NCI-H524 (cell line): ENCODE results near the gene SEMA5A.

Experiments
- DNase-seq, 2 experiments: peaks; one replicate each; lab custom pipeline; 2025; lab: John Stamatoyannopoulos, UW

The SEMA5A gene

GRCh38 chr5:9331372-9331771 lies 214.5 kb downstream of the SEMA5A start:
- no peak for DNase-seq

DNA sequence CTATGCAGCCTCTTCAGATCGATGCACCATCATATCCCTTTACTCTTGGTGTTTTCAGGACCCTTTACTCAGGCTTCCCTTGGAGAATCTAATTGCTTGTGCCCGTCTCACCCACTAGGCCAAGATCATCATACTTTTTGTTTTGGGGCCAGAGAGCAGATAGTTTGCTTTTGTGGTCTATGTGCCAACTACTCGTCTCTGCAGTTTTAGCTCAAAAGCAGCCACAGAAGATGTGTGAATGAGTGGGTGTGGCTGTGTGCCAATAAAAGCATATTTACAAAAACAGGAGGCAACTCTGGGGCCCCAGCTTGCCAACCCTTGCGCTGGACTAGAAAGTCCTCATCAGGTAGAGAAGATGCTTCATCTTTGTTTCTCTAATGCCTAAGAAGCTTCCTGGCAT lies 216.8 kb downstream of the SEMA5A start:
- no peak for DNase-seq

DNA sequence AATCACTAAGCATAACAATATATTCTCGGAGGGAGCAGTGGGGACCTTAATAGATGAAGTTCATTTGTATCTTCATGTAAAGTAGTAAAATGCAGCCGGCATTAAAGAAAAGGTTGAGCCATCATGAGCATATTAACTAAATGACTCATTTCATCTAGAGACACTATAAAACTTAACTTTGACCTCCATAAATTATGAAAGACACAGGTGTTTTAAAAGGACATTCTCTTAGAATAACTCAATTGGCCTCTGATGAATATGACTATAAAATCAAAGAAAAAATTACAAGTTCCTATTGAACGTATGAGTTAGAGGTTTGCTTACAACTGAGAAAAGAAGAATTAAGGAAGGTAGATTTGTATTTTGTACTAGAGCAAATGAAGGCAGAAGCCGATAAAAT lies 220.3 kb downstream of the SEMA5A start:
- DNase-seq, result no peak

DNA sequence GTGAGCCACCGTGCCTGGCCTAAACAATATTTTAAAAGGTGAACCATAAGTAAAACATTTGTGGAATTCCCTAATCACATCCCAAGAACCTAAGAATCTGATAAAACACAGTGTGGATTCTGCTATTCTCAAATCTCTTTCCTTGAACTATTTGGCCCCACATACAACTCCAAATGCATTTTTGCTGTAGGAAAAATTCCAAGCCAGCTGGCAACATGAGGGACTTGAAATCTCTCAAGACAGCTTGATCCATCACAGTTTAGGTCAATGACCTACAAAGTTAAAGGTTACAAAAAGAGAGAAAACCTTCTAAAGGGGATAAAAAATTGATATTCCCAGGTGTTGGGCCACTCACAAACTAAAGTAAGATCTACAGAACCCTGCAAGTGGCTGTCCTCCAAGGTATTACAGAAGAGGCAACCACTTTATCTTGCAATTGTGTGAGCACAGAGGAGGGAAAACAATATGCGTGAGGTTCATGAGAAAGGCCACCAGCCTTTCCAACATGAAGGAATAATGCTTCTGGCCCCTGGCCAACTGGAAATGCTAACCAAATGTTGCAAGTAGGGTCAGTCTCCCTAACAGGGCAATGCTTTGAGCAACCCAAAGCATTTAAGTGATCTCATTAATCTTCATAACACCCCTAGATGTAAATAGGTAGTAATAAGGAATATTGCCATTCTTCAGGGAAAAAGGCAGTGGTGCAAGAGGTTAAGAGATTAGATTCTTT lies 221.4 kb downstream of the SEMA5A start:
- DNase-seq, result no peak

- DNase-seq, result peak in 1 of 2 experiments; percentile 16
These were observed 225.2 kb downstream of the SEMA5A start for GRCh38 chr5:9320652-9321051.

DNA sequence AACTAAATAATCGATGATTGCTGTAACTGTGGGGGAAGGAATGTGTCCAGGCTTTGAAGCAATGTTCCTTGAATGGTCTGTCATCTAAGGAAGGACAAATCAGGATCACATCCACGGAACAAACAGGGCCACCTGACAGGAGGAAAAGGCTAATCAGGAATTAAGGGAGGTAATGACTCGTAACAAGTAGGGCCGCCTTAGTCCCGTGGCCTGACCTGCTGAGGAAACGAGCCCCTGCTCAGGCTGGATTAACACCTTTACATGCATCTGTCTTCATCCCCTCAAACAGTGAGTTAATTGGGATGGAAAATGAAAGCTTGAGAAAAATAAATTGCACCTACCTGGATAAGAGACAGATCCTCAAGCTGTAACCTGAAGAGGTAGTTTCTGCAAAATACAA lies 227.8 kb downstream of the SEMA5A start:
- peak; percentile 29 to 36 for DNase-seq

GRCh38 chr5:9316733-9317132 lies 229.1 kb downstream of the SEMA5A start:
- DNase-seq, result no peak

DNA sequence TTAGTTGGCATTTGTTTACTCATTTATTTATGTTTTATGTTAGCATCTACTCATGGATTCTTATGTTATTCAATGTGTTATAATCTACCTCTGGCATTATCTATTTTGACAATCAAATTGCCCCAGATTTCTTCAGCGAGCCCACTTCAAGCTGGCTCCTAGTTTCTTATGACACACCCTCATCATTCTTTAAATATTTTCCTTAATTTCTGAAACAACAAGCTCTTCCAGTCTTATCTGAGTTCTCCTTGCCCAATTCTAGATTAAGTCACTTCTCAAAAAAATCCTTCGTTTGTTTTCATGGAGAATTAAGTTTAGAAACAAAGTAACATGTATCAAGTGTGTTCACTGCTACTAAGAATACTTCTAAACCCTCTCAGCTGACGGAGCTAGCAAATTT lies 229.8 kb downstream of the SEMA5A start:
- DNase-seq, result no peak

- DNase-seq, result no peak
These were observed 231.3 kb downstream of the SEMA5A start for GRCh38 chr5:9314558-9314957.

DNA sequence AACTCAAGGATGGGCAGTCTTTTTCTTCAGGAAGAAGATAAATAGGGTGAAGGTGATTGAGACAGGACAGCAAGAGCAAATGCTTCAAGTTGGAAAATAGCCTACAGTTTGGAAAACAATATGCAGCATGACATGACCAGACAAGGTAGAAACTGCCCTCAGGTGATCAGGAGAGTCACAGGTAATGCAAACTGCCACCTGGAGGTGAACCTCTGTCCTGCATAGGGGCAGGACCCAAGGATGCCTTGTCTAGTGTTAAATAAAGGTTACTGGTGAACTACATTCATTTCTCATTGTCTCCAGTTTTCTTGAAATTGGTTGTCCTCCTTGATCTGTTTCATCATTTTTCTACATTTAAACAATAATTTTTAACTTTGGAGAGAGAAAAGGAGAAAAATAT lies 232.1 kb downstream of the SEMA5A start:
- DNase-seq, result no peak

- no peak for DNase-seq
These were observed 238.7 kb downstream of the SEMA5A start for GRCh38 chr5:9307150-9307549.

GRCh38 chr5:9302218-9302617 lies 243.7 kb downstream of the SEMA5A start:
- DNase-seq, result no peak

DNA sequence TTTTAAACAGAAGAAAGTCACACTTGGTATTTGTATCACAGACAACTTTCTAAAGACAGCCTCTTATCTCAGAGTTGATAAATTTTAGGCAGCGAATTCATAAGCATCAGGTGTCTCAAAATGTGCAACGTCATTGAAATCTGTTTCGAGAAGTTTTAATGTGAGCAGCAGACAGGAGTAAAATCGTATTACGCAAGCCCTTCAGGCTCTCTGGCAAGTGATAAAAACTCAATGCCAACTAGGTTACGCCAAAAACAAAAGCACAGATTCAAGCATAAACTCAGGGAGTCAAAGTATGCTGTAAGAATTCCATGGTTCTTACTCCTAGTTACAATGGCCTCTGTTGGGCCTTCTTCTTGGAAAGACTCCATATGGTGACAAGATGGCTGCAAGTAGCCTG lies 244.7 kb downstream of the SEMA5A start:
- no peak for DNase-seq

GRCh38 chr5:9297134-9297533 lies 248.7 kb downstream of the SEMA5A start:
- DNase-seq, result no peak

GRCh38 chr5:9295466-9295801 lies 250.4 kb downstream of the SEMA5A start:
- peak; percentile 12 to 63 for DNase-seq

GRCh38 chr5:9294793-9295465 lies 250.9 kb downstream of the SEMA5A start:
- DNase-seq, result no peak

- no peak for DNase-seq
These were observed 257.6 kb downstream of the SEMA5A start for GRCh38 chr5:9288234-9288633.

- DNase-seq, result no peak
These were observed 261.0 kb downstream of the SEMA5A start for GRCh38 chr5:9284781-9285307.

GRCh38 chr5:9284272-9284671 lies 261.6 kb downstream of the SEMA5A start:
- no peak for DNase-seq

DNA sequence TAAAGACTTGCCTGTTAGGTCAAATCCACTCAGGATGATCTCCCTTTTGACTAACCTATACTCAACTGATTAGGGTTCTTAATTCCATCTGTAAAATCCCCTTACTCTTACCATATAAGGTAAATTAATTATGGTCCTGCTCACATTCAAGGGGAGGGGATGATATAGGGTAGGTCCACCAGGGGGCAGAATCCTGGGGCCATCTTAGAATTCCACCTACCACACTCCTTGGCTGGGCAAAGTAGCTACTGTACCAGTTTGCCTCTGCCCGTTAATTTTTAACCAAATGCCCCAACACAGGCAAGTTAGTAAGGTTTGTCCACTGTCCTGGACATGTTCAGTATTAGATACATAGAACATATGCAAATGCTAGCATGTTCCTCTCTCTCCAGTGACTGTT lies 262.4 kb downstream of the SEMA5A start:
- DNase-seq, result no peak

DNA sequence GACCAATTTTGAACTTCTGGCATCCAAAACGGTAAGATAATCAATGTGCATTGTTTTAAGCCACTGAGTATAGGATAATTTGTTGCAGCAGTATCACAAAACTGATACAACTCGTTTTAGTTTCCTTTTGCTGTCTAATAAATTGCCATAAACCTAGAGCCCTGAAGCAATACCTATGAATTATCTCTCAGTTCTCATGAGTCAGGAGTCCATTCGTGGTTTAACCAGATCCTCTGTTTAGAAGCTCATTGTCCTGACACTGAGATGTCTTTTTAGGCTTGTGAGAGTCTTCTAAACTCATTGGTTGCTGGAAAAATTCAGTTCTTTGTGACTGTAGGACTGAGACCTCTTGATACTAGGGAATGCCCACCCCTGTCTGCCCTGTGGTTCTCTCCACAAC lies 262.9 kb downstream of the SEMA5A start:
- DNase-seq, result no peak

- DNase-seq, result no peak
These were observed 263.7 kb downstream of the SEMA5A start for GRCh38 chr5:9282211-9282610.

DNA sequence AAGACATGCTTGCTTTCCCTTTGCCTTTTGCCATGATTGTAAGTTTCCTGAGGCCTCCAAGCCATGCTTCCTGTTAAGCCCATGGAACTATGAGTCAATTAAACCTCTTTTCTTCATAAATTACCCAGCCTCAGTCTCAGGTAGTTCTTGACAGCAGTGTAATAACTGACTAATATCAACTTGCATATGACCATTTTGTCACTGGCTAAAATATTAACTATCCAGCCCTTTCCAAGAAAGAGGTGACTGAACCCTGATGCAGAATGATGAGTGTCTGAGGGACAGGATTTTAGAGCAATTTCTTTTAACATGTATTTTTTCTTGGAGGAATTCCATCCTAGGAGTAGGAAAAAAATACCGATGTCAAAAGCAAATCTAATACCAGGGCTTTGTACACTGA lies 266.1 kb downstream of the SEMA5A start:
- DNase-seq, result no peak
